Medulla oblongata (tissue), 1 donor: ENCODE measurements around the gene ZNF496.
"Not testable (repeated sequence)": the region's sequence is repeated elsewhere in the genome, so short reads cannot be mapped to it uniquely, and the experiment has no call there.

Source experiments
- DNase-seq: peaks from one replicate; pipeline ENCODE4 v3.0.0-alpha.2; 2015; ENCODE audit errors: extremely low spot score

ZNF496 gene

DNA sequence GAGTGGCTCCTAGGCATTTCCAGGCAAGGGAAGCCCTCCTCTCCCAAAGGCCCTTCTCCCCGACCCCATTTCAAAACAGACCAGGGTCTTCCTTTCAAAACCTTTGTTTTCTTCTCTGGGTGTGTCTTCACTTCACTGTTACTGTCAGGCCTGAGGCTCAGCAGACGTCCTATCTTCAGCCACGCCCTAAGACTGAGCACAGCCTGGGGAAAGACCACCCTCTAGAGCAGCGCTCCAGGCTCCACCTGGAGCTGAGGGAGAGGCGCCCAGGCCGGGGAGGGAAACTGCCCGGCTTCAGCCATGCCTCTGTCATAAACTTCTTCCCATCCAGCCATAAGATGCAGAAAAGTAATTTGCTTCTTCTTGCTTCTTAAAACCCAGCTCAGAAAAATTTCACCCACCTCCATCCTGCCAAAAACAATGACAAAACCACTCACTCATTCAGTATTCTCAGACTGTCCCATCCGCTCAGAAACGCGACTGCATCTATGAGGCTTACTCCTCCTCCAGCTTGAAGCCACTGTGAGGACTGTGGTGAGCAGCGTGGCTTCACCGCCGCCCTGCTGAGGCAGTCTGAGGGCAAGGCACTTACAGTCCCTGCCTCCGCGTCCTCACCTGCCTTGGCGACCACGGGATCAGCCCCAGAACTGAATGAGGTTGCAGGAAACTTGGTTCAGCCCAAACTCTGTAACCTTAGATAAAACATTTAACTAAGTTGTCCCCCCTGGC is 39.7 kb downstream of the ZNF496 start:
- no peak for DNase-seq

GRCh38 chr1:247291161-247291560 is 40.5 kb downstream of the ZNF496 start:
- DNase-seq, result no peak

GRCh38 chr1:247290576-247290975 is 41.1 kb downstream of the ZNF496 start:
- no peak for DNase-seq

GRCh38 chr1:247289274-247289892 is 42.3 kb downstream of the ZNF496 start:
- DNase-seq, result not testable (repeated sequence)

- no peak for DNase-seq
Measured at GRCh38 chr1:247288341-247288740, 43.3 kb downstream of the ZNF496 start.

- DNase-seq, result no peak
Measured at GRCh38 chr1:247287460-247287859, 44.2 kb downstream of the ZNF496 start.

DNA sequence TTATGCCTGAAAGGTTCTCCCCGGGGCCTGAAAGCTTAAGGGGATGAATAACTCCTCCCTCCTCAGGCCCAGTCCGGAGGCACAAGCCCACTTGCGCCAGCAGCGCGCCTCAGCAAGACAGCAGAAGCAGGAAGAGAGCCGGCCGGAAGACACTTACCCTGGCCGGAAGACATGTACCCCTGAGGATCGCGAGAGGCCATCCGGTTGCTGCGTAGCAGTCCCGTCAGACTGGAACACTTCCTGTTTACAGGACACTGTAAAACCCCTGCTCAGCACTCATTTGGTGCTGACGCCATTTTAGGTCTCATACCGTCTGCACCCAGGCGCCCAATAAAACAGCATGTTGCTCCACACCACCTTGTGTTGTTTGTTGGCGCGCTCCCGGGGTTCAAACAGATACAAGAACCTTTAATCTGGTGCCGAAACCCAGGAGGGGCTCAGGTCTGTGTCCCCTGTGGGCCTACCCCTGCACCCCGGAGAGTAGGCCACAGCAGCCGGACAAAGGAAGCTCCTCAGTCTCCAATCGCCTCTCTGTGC is 45.5 kb downstream of the ZNF496 start:
- DNase-seq, result no peak

DNA sequence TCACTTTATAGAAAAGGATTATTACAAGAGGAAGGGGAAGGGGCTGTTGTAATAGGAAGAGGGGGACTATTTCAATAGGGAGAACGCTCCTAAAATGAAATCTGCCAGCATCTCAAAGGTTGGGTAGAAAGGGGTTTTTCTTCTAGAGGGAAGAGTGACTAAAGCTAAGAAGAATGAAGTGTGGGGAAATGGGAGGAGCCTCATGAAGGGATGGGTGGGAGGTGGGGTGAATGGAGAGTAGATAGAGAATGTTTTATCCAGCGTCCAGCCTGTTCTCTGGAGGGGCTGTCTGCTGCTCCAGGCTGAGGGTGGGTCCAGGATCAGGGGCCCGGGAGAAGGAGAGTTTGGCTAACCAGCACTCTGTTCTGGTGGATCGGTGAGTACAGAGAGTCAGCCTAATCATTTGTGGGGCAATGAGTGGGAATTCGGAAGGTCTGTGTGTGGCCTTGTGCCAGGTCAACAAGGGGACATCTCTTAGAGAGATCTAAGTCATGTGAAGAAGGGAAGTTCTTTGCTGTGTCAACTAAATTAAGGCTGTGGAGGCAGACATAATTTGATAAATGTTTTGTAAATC is 50.6 kb downstream of the ZNF496 start:
- DNase-seq, result no peak

DNA sequence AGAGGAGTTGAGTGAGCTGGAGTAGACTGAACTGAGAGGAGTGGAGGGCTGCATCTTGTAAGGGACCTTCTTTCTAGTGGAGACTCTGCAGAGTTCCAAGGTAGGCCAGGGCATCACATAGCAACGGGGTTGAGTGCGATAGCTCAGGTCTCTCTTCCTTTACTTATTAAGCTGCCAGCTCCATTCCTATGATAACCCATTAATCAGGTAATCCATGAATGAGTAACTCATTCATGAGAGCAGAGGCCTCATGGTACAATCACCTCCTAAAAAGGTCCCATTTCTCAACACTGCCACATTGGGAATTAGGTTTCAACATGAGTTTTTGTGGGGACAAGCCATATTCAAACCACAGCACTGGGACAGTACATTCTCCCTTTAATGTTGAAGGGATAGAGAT is 54.5 kb downstream of the ZNF496 start:
- DNase-seq, result no peak

- DNase-seq, result no peak
Measured at GRCh38 chr1:247274605-247275256, 56.9 kb downstream of the ZNF496 start.

DNA sequence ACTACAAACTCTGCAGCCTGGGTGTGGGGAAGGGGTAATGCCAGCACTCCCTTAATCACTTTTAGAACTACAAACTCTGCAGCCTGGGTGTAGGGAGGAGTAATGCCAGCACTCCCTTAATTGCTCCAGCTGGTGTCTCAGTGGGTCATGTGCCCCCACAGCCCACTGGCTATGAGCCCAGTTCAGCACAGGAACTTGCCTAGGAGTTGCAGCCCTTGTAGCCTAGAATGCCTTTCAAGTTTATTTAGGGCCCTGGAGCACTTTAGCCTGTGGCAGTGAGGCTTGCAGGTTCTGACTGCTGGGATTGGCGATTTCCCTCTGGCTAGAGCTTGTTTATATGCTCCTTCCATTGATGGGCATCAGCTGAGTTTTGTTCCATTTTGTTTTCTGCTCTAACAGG is 58.7 kb downstream of the ZNF496 start:
- DNase-seq, result peak; percentile 70

- no peak for DNase-seq
Measured at GRCh38 chr1:247270003-247270402, 61.7 kb downstream of the ZNF496 start.

DNA sequence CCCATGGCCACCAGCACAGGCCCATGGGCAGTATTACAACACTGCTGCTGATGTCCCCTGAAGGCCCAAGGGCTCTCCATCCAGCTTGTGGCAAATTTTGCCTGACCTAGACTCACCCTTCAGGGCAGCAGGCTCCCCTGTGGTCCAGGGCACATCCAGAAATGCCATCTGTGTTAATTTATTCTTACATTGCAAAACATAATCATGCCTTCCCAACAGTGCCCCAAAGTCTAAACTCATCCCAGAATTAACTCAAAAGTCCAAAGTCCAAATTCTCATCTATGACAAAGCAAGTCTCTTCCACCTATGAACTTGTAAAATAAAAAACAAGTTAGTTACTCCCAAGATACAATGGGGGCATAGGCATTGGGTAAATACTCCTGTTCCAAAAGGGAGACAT is 62.5 kb downstream of the ZNF496 start:
- no peak for DNase-seq

DNA sequence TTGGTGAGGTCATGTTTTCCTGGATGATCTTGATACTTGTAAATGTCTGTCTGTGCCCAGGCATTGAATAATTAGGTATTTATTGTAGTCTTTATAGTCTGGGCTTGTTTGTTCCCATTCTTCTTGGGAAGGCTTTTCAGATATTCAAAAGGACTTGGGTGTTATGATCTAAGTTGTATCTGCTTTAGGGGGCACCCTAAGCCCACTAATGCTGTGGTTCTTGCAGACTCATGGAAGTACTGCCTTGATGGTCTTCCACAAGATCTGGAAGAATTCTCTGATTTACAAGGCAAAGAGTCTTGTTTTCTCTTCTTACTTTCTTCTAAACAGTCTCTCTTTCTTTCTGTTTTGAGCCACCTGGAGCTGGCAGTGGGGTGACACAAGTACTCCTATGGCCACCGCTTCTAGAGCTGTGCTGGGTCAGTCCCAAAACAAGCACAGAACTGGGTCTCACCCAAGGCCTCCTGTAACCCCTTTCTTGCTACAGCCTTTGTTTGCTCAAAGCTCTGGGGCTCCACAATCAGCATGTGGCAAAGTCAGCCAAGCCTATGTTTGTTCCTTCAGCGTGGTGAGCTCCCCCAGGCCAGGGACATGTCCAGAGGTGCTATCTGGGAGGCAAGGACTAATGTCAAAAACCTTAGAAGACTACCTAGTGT is 63.1 kb downstream of the ZNF496 start:
- DNase-seq, result no peak

DNA sequence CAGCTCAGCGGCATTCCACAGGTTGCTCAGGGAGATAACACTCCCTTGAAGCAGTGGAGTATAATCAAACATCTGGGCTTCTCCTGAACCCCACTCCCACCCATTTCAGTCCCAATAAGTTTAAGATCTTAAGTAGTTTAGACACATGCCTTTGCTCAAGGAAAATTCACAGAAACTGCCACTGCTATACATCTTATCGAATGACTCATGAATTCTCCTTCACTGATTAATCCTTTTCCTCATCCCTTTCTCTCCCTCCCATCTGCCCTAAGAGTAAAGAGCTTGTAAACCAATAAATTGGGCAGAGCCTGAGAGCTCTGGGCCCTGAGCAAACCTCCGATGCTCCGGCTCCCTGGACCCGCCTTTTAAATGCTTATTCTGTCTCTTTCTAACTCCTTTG is 65.6 kb downstream of the ZNF496 start:
- DNase-seq, result no peak

DNA sequence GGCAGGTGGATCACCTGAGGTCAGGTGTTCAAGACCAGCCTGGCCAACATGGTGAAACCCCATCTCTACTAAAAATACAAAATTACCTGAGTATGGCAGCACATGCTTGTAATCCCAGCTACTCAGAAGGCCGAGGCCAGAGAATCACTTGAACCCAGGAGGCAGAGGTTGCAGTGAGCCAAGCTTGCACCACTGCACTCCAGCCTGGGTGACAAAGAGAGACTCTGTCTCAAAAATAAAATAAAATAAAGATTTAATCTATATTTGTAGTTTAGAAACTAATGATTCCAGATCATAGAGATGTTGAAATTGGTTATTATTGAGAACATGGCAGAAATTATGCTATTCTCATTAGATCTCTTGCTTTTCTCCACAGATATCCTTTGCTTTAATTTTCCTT is 75.9 kb downstream of the ZNF496 start, which contains the start of gene VN1R5:
VN1R5 (plus strand) TSS at position 301 of the 400 bp plus-strand sequence.
- not testable (repeated sequence) for DNase-seq

- DNase-seq, result no peak
Measured at GRCh38 chr1:247247568-247247967, 84.1 kb downstream of the ZNF496 start.
